T-helper 2 cell treated with Interferon-gamma antibody and Interleukin-4, amounts not matched to agents 100 ng/mL and 5 ng/mL, for 36 hours (primary cell): ENCODE results near the gene CCSER2. TPM values are rescaled to one million over a fixed set of nuclear protein-coding genes. Genes with fewer than 3 reads are reported as not detected.
"Not testable (repeated sequence)": the region's sequence is repeated elsewhere in the genome, so short reads cannot be mapped to it uniquely, and the experiment has no call there.

ENCODE experiments used
- intact Hi-C: fragments of 100-400 bp; cut with micrococcal nuclease; formaldehyde crosslinking; loops from one replicate; pipeline ENCODE4 v1.15.1; 2023
- total RNA-seq: library from RNA; stranded (reverse); gene quantifications from 2 replicates; pipeline ENCODE4 v1.2.3, GENCODE V29; 2022

The CCSER2 gene
- total RNA-seq, 1 donor from 2014 or later, result 67.2 TPM

GRCh38 chr10:84447701-84448400 lies 119.5 kb downstream of the CCSER2 start:
- intact Hi-C loops, result no loop called here

- intact Hi-C loops, result not testable (repeated sequence)
These were observed 121.0 kb downstream of the CCSER2 start for GRCh38 chr10:84449351-84449750.

GRCh38 chr10:84452003-84452402 lies 123.6 kb downstream of the CCSER2 start:
- intact Hi-C loops, result no loop called here

- intact Hi-C loops, result no loop called here
These were observed 124.9 kb downstream of the CCSER2 start for GRCh38 chr10:84453303-84453702.

GRCh38 chr10:84456126-84456525 lies 127.7 kb downstream of the CCSER2 start:
- intact Hi-C loops, result no loop called here

- intact Hi-C loops, result no loop called here
These were observed 132.1 kb downstream of the CCSER2 start for GRCh38 chr10:84460520-84460919.

- intact Hi-C loops, result no loop called here
These were observed 141.1 kb downstream of the CCSER2 start for GRCh38 chr10:84469470-84469869.

- intact Hi-C loops, result no loop called here
These were observed 144.7 kb downstream of the CCSER2 start for GRCh38 chr10:84473136-84473535.

GRCh38 chr10:84477398-84478128 lies 149.2 kb downstream of the CCSER2 start:
- intact Hi-C loops, result no loop called here

- intact Hi-C loops, result no loop called here
These were observed 149.8 kb downstream of the CCSER2 start for GRCh38 chr10:84478151-84478550.

GRCh38 chr10:84478679-84479078 lies 150.3 kb downstream of the CCSER2 start:
- intact Hi-C loops, result no loop called here

GRCh38 chr10:84484541-84484940 lies 156.2 kb downstream of the CCSER2 start:
- intact Hi-C loops, result no loop called here

GRCh38 chr10:84493361-84493760 lies 165.0 kb downstream of the CCSER2 start:
- intact Hi-C loops, result no loop called here

- intact Hi-C loops, result no loop called here
These were observed 165.8 kb downstream of the CCSER2 start for GRCh38 chr10:84493951-84494848.

GRCh38 chr10:84494849-84495180 lies 166.4 kb downstream of the CCSER2 start:
- intact Hi-C loops, result no loop called here

GRCh38 chr10:84497978-84498377 lies 169.6 kb downstream of the CCSER2 start:
- intact Hi-C loops, result no loop called here

GRCh38 chr10:84499039-84499438 lies 170.7 kb downstream of the CCSER2 start:
- intact Hi-C loops, result not testable (repeated sequence)

GRCh38 chr10:84499846-84500245 lies 171.5 kb downstream of the CCSER2 start:
- intact Hi-C loops, result no loop called here

- intact Hi-C loops, result no loop called here
These were observed 181.7 kb downstream of the CCSER2 start for GRCh38 chr10:84510121-84510520.

- intact Hi-C loops, result no loop called here
These were observed 182.7 kb downstream of the CCSER2 start for GRCh38 chr10:84511106-84511505.

- intact Hi-C loops, result no loop called here
These were observed 183.4 kb downstream of the CCSER2 start for GRCh38 chr10:84511709-84512285.

- intact Hi-C loops, result no loop called here
These were observed 189.2 kb downstream of the CCSER2 start for GRCh38 chr10:84517554-84517953.
